Suprapubic skin (tissue), 4 donors: ENCODE results near the gene MICAL2.

ENCODE experiments used
- CTCF ChIP-seq, 2 donors: fragments of 200-600 bp in 1 of 2; fragments of 450-650 bp in 1 of 2; sonication (generic) in 1 of 2; IDR thresholded peaks; one replicate each; pipeline ENCODE4 v1.5.1; 2016 to 2019; ENCODE audit warnings: antibody characterized with exemption in 2 of 2, mild to moderate bottlenecking in 1 of 2, moderate library complexity in 1 of 2
- POLR2A ChIP-seq, 2 donors: fragments of 450-650 bp; IDR thresholded peaks; one replicate each; pipeline ENCODE4 v1.6.1; 2017; ENCODE audit warnings: antibody characterized with exemption in 2 of 2, mild to moderate bottlenecking in 2 of 2, moderate library complexity in 2 of 2
- POLR2AphosphoS5 ChIP-seq, 3 donors: sonication (generic); formaldehyde crosslinking; IDR thresholded peaks; one replicate each; pipeline ENCODE4 v1.6.1; 2017; ENCODE audit warnings: antibody characterized with exemption in 3 of 3

GRCh38 chr11:12235947-12236743 lies 125.8 kb downstream of the MICAL2 start:
- peak; percentile 50 to 65 for TF ChIP-seq CTCF (IDR thresholded peaks at IDR 0.05)
- TF ChIP-seq POLR2A (IDR thresholded peaks at IDR 0.05) = no peak
- TF ChIP-seq POLR2AphosphoS5 (IDR thresholded peaks at IDR 0.05) = no peak
